HG03439 (cell line): ENCODE measurements around the gene C2orf66.

Experiments used
- ATAC-seq: cut with Tn5 transposase; IDR thresholded peaks from one replicate; pipeline ENCODE4 v1.9.1; 2021; ENCODE audit warnings: mild to moderate bottlenecking, moderate library complexity; ENCODE audit not compliant: unreplicated experiment

Gene C2orf66

GRCh38 chr2:196767101-196767500, 42.1 kb downstream of the C2orf66 start:
- ATAC-seq = no peak

DNA sequence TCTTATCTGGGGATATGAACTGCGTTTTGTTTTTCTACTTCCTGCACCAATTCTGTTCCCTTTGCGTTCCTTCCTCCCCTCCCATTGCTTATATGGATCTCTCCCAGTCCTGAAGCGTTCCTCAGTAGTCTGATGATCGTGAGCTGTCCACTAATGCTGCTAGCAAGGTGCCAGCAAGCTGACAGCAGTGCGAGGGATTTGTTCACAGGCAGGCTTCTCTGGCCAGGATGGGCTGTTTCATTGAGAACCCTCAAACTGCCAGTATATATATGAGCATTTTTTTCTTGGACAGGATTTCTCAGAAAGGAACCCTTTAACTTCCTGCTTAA, 49.8 kb downstream of the C2orf66 start:
- ATAC-seq = no peak

GRCh38 chr2:196758474-196759377, 50.4 kb downstream of the C2orf66 start:
- no peak for ATAC-seq
